ENCODE data around the gene HFE. TPM values are rescaled to one million over a fixed set of nuclear protein-coding genes. Genes with fewer than 3 reads are reported as not detected.

Gene HFE
- total and polyA plus RNA-seq, 2 experiments from 2014 or later = 8.6 to 10.8 TPM

DNA sequence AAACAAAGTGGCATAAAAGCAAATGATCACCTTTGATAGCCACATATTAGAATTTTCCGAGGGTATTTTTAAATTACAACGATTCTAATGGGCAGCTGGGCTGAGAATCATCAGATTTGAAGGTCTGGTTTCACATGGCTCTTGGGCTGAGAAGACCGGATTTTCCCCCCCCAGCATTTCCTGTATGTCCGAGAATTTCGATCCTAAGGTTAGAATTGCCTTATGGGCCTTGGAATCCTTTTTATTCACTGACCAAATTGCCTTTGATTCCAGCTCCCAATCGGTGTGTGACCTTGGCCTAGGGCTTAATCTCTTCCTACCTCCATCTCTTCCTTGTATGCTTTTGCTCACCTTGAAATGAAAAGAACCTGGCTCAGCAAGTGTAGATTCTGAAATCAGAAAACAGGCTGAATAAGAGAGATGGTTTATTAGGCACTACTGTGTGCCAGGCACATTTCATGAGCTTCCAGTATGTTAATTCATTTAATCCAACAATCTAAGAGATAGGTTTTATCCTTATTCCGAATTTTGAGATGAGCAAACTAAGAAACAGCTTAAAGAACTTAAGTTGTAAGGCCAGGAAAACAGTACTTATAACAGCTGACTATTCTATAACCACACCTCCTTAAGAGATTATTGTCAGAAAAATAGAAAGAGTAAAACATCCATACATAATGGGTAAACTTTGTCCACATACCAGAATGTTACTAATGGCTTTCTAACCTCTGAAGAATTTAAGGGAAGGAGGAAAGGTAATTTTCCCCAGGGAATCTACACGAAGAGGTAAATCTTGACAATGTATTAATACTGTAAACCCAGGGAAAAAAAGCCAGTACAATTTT, 39.4 kb downstream of the HFE start:
- peak overlapping the region; percentile 92 for H3K27ac ChIP-seq
- H3K27me3 ChIP-seq (replicated peaks; ENCODE audit: insufficient read depth) = no peaks in the 10 kb centered on the region
- peak overlapping the region; percentile 99 for H3K4me3 ChIP-seq
- in situ Hi-C loops (cut with MboI) = no loop called here
- TF ChIP-seq EZH2phosphoT487 (IDR thresholded peaks at IDR 0.05; ENCODE audit: insufficient read depth, low read depth) (no peak), EZH2 (IDR thresholded peaks at IDR 0.05; ENCODE audit: insufficient read depth, poor library complexity, severe bottlenecking) (no peak)
- H3K36me3 ChIP-seq (ENCODE audit: low read depth) = peaks cover 21% of the 10 kb centered on the region
- H3K9ac ChIP-seq = peak overlapping the region; percentile 99
- H2AFZ ChIP-seq = peak overlapping the region; percentile 62
- WGBS, 2 experiments (ENCODE audit: low coverage in 1 of 2, low lambda C conversion rate in 2 of 2, missing lambda C conversion rate in 2 of 2) = 11 to 12% methylated on average over 8 of the region's 8 CpGs
- peaks cover 5% of the 10 kb centered on the region; the same call in 1 of the 2 replicates for H4K20me1 ChIP-seq (ENCODE audit: insufficient read depth)
- H3K9me3 ChIP-seq (ENCODE audit: low read depth) = no peaks in the 10 kb centered on the region
- H3K4me2 ChIP-seq (ENCODE audit: unreplicated experiment) = peak overlapping the region; percentile 93
- no peak for DNase-seq
- H3K9me2 ChIP-seq (ENCODE audit: insufficient read depth) = no peaks in the 10 kb centered on the region
- peaks cover 22% of the 10 kb centered on the region for H3K4me1 ChIP-seq (ENCODE audit: insufficient read depth)
- H3K79me2 ChIP-seq (ENCODE audit: insufficient read depth) = peaks cover 75% of the 10 kb centered on the region
- H3F3A ChIP-seq (ENCODE audit: insufficient read depth) = peaks cover 50% of the 10 kb centered on the region

DNA sequence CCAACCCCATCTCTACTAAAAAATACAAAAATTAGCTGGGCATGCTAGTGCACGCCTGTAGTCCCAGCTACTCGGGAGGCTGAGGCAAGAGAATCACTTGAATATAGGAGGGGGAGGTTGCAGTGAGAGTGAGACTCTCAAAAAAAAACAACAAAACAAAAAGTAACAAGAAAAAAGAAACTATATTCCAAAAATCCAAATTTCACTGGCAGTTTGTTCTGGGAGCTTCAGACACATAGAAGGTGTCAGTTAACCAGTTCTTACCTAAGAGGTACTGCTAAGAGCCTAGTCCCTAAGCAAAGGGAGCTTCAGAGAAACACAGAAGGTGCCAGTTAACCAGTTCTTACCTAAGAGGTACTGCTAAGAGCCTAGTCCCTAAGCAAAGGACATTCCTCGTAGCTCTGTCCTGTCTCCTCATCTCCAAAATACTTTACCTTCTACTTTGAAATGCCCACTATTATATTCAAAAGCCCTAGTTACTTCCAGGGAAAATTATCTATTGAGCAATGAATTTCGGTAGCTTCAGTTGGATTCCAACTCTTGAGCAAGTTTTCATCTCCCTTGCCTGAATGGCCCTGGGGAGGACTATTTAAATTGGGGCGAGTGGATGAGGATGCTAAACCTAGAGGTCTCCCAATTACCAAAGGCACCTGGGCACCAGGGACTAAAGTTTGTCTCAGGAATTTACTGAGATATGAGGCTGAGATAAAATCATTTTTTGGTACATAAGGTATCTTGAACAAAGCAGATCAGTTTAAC, 41.0 kb downstream of the HFE start:
- WGBS, 2 experiments (ENCODE audit: low coverage in 1 of 2, low lambda C conversion rate in 2 of 2, missing lambda C conversion rate in 2 of 2) = 94 to 95% methylated on average over 5 of the region's 5 CpGs
- no peak for DNase-seq
- peaks cover 42% of the 10 kb centered on the region for H3F3A ChIP-seq (ENCODE audit: insufficient read depth)
- no peaks in the 10 kb centered on the region for H3K27me3 ChIP-seq (replicated peaks; ENCODE audit: insufficient read depth)
- peak overlapping the region; percentile 93 for H3K4me2 ChIP-seq (ENCODE audit: unreplicated experiment)
- H3K27ac ChIP-seq = no peak overlapping the region
- no peak overlapping the region for H2AFZ ChIP-seq
- no peak for TF ChIP-seq EZH2 (IDR thresholded peaks at IDR 0.05; ENCODE audit: insufficient read depth, poor library complexity, severe bottlenecking)
- no peak for TF ChIP-seq EZH2phosphoT487 (IDR thresholded peaks at IDR 0.05; ENCODE audit: insufficient read depth, low read depth)
- H3K79me2 ChIP-seq (ENCODE audit: insufficient read depth) = peaks cover 91% of the 10 kb centered on the region
- peaks cover 8% of the 10 kb centered on the region for H4K20me1 ChIP-seq (ENCODE audit: insufficient read depth)
- in situ Hi-C loops (cut with MboI) = no loop called here
- H3K9ac ChIP-seq = peak overlapping the region; percentile 99; the same call in 1 of the 2 replicates
- peaks cover 15% of the 10 kb centered on the region for H3K4me1 ChIP-seq (ENCODE audit: insufficient read depth)
- peak overlapping the region; percentile 99 for H3K4me3 ChIP-seq
- peaks cover 28% of the 10 kb centered on the region for H3K36me3 ChIP-seq (ENCODE audit: low read depth)
- H3K9me3 ChIP-seq (ENCODE audit: low read depth) = no peaks in the 10 kb centered on the region
- no peaks in the 10 kb centered on the region for H3K9me2 ChIP-seq (ENCODE audit: insufficient read depth)

DNA sequence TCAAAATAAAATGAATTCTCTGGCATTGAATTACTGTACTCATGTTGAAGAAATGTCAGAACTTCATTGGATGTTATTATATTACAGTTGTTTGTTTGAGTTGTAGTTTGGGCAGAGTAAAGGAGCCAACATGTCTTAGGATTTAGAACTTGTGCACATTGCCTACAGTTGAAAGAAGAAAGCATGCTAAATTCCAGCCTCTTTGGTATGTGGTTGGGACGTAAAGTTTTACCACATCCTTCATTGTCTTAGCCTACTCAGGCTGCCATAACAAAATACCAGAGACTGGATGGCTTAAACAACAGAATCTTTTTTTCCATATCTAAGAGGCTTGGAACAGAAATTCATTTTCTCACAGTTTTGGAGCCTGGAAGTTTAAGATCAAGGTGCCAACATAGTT, 42.4 kb downstream of the HFE start:
- Histone ChIP-seq H3K79me2 (ENCODE audit: insufficient read depth) (peaks cover 100% of the 10 kb centered on the region), H3K9me2 (ENCODE audit: insufficient read depth) (no peaks in the 10 kb centered on the region), H3K4me2 (ENCODE audit: unreplicated experiment) (no peak overlapping the region), H4K20me1 (ENCODE audit: insufficient read depth) (peaks cover 7% of the 10 kb centered on the region), H3K27me3 (replicated peaks; ENCODE audit: insufficient read depth) (no peaks in the 10 kb centered on the region), H3K9me3 (ENCODE audit: low read depth) (no peaks in the 10 kb centered on the region), H3F3A (ENCODE audit: insufficient read depth) (peaks cover 38% of the 10 kb centered on the region), H3K4me3 (no peak overlapping the region), H3K4me1 (ENCODE audit: insufficient read depth) (peaks cover 15% of the 10 kb centered on the region), H3K36me3 (ENCODE audit: low read depth) (peaks cover 28% of the 10 kb centered on the region), H2AFZ (no peak overlapping the region), H3K9ac (no peak overlapping the region), H3K27ac (no peak overlapping the region)
- no peak for DNase-seq
- WGBS, 2 experiments (ENCODE audit: low coverage in 1 of 2, low lambda C conversion rate in 2 of 2, missing lambda C conversion rate in 2 of 2) = 97 to 100% methylated on average over 1 of the region's 1 CpG
- no peak for TF ChIP-seq EZH2 (IDR thresholded peaks at IDR 0.05; ENCODE audit: insufficient read depth, poor library complexity, severe bottlenecking)
- in situ Hi-C loops (cut with MboI) = no loop called here

- TF ChIP-seq EZH2phosphoT487 (IDR thresholded peaks at IDR 0.05; ENCODE audit: insufficient read depth, low read depth) (no peak), EZH2 (IDR thresholded peaks at IDR 0.05; ENCODE audit: insufficient read depth, poor library complexity, severe bottlenecking) (no peak)
- peaks cover 15% of the 10 kb centered on the region for H3K4me1 ChIP-seq (ENCODE audit: insufficient read depth)
- H3K27me3 ChIP-seq (replicated peaks; ENCODE audit: insufficient read depth) = no peaks in the 10 kb centered on the region
- peaks cover 27% of the 10 kb centered on the region for H3F3A ChIP-seq (ENCODE audit: insufficient read depth)
- no peak overlapping the region for H3K9ac ChIP-seq
- H3K9me2 ChIP-seq (ENCODE audit: insufficient read depth) = no peaks in the 10 kb centered on the region
- in situ Hi-C loops (cut with MboI) = no loop called here
- H3K4me3 ChIP-seq = no peak overlapping the region
- H3K9me3 ChIP-seq (ENCODE audit: low read depth) = no peaks in the 10 kb centered on the region
- H2AFZ ChIP-seq = no peak overlapping the region
- H4K20me1 ChIP-seq (ENCODE audit: insufficient read depth) = peaks cover 8% of the 10 kb centered on the region; the same call in 1 of the 2 replicates
- H3K4me2 ChIP-seq (ENCODE audit: unreplicated experiment) = no peak overlapping the region
- DNase-seq = no peak
- H3K27ac ChIP-seq = no peak overlapping the region
- peaks cover 28% of the 10 kb centered on the region for H3K36me3 ChIP-seq (ENCODE audit: low read depth)
- peaks cover 100% of the 10 kb centered on the region for H3K79me2 ChIP-seq (ENCODE audit: insufficient read depth)
- 92 to 94% methylated on average over 6 of the region's 6 CpGs for WGBS, 2 experiments (ENCODE audit: low coverage in 1 of 2, low lambda C conversion rate in 2 of 2, missing lambda C conversion rate in 2 of 2)
These were observed 43.5 kb downstream of the HFE start for GRCh38 chr6:26130581-26131249.
